Measurements from ENCODE around the gene LANCL1. TPM values are rescaled to one million over a fixed set of nuclear protein-coding genes. Genes with fewer than 3 reads are reported as not detected.
A peak's percentile ranks its signal among the peaks of the same experiment; 100 is the strongest.

LANCL1 gene
- total RNA-seq, 2 experiments from 2014 or later: 46.1 to 47.5 TPM

GRCh38 chr2:210481601-210482175 is 5.1 kb upstream of the LANCL1 start:
- CTCF ChIA-PET: interaction anchor here (0.6 to 0.7 kb wide), 2 partner anchors 10 to 33 kb away, joined by 3 to 4 read pairs; no protein-coding TSS in a partner anchor
- peaks cover 13% of the 10 kb centered on the region for H3K9me3 Mint-ChIP-seq
- no peaks in the 10 kb centered on the region for H3K27me3 Mint-ChIP-seq (ENCODE audit: low read depth)
- H3K4me3 Mint-ChIP-seq: no peak overlapping the region
- no peak overlapping the region for H3K27ac Mint-ChIP-seq
- intact Hi-C loops (cut with micrococcal nuclease): no loop called here
- DNase-seq: no peak
- H3K4me1 Mint-ChIP-seq (ENCODE audit: low read depth): peaks cover 33% of the 10 kb centered on the region
- peaks cover 9% of the 10 kb centered on the region for H3K36me3 Mint-ChIP-seq (ENCODE audit: low read depth)

- H3K4me3 Mint-ChIP-seq: no peak overlapping the region
- intact Hi-C loops (cut with micrococcal nuclease): no loop called here
- CTCF ChIA-PET: interaction anchor here (0.6 to 1.6 kb wide), 4 partner anchors 11 to 235 kb away, joined by 3 to 8 read pairs (median 3); no protein-coding TSS in a partner anchor
These were observed 4.2 kb upstream of the LANCL1 start for GRCh38 chr2:210480764-210481163.

GRCh38 chr2:210480079-210480478 is 3.5 kb upstream of the LANCL1 start:
- Mint-ChIP-seq H3K27ac (no peak overlapping the region), H3K9me3 (peaks cover 13% of the 10 kb centered on the region), H3K4me3 (no peak overlapping the region), H3K27me3 (ENCODE audit: low read depth) (no peaks in the 10 kb centered on the region), H3K36me3 (ENCODE audit: low read depth) (peaks cover 9% of the 10 kb centered on the region), H3K4me1 (ENCODE audit: low read depth) (peaks cover 38% of the 10 kb centered on the region)
- intact Hi-C loops (cut with micrococcal nuclease): no loop called here
- DNase-seq: peak; percentile 8
- CTCF ChIA-PET: interaction anchor here (0.6 to 1.6 kb wide), 3 partner anchors 10 to 23 kb away, joined by 3 to 8 read pairs (median 3); no protein-coding TSS in a partner anchor

More at GRCh38 chr2:210480764-210481163, 4.2 kb upstream of the LANCL1 start:
- no peaks in the 10 kb centered on the region for H3K27me3 Mint-ChIP-seq (ENCODE audit: low read depth)
- H3K27ac Mint-ChIP-seq: no peak overlapping the region
- H3K9me3 Mint-ChIP-seq: peaks cover 13% of the 10 kb centered on the region
- no peak for DNase-seq
- peaks cover 9% of the 10 kb centered on the region for H3K36me3 Mint-ChIP-seq (ENCODE audit: low read depth)
- H3K4me1 Mint-ChIP-seq (ENCODE audit: low read depth): peaks cover 34% of the 10 kb centered on the region

GRCh38 chr2:210478661-210479060 is 2.1 kb upstream of the LANCL1 start:
- H3K4me1 Mint-ChIP-seq (ENCODE audit: low read depth): peaks cover 47% of the 10 kb centered on the region
- intact Hi-C loops (cut with micrococcal nuclease): no loop called here
- no peak for DNase-seq
- H3K9me3 Mint-ChIP-seq: peaks cover 3% of the 10 kb centered on the region
- H3K27me3 Mint-ChIP-seq (ENCODE audit: low read depth): no peaks in the 10 kb centered on the region
- no peak overlapping the region for H3K4me3 Mint-ChIP-seq
- H3K36me3 Mint-ChIP-seq (ENCODE audit: low read depth): peaks cover under 1% of the 10 kb centered on the region
- no peak overlapping the region for H3K27ac Mint-ChIP-seq
- CTCF ChIA-PET: no interaction called here

GRCh38 chr2:210477496-210477895 is 937 bp upstream of the LANCL1 start:
- peak; percentile 59 for DNase-seq
- CTCF ChIA-PET: interaction anchor here (1.7 kb wide), 1 partner anchor 25 kb away, joined by 5 read pairs; no protein-coding TSS in a partner anchor
- Mint-ChIP-seq H3K4me3 (peak overlapping the region; percentile 98), H3K9me3 (no peaks in the 10 kb centered on the region), H3K27ac (peak overlapping the region; percentile 98), H3K27me3 (ENCODE audit: low read depth) (no peaks in the 10 kb centered on the region), H3K4me1 (ENCODE audit: low read depth) (peaks cover 47% of the 10 kb centered on the region), H3K36me3 (ENCODE audit: low read depth) (peaks cover 5% of the 10 kb centered on the region)
- intact Hi-C loops (cut with micrococcal nuclease): no loop called here

GRCh38 chr2:210475706-210476105 is 853 bp downstream of the LANCL1 start:
- H3K4me3 Mint-ChIP-seq: peak overlapping the region; percentile 50
- DNase-seq: no peak
- H3K9me3 Mint-ChIP-seq: no peaks in the 10 kb centered on the region
- H3K4me1 Mint-ChIP-seq (ENCODE audit: low read depth): peaks cover 43% of the 10 kb centered on the region
- intact Hi-C loops (cut with micrococcal nuclease): loop anchor here (1.0 kb wide), 2 partner anchors 304 to 473 kb away; partner anchors contain the start of genes KANSL1L and RPE
- CTCF ChIA-PET: interaction anchor here (0.6 to 1.0 kb wide), 2 partner anchors 14 to 152 kb away, joined by 3 read pairs; no protein-coding TSS in a partner anchor
- peaks cover 18% of the 10 kb centered on the region for H3K36me3 Mint-ChIP-seq (ENCODE audit: low read depth)
- H3K27me3 Mint-ChIP-seq (ENCODE audit: low read depth): no peaks in the 10 kb centered on the region
- H3K27ac Mint-ChIP-seq: peak overlapping the region; percentile 41

GRCh38 chr2:210474776-210475175 is 1.8 kb downstream of the LANCL1 start:
- no peak for DNase-seq
- no peak overlapping the region for H3K27ac Mint-ChIP-seq
- H3K9me3 Mint-ChIP-seq: no peaks in the 10 kb centered on the region
- no peaks in the 10 kb centered on the region for H3K27me3 Mint-ChIP-seq (ENCODE audit: low read depth)
- intact Hi-C loops (cut with micrococcal nuclease): no loop called here
- H3K4me3 Mint-ChIP-seq: no peak overlapping the region
- CTCF ChIA-PET: interaction anchor here (0.6 to 1.0 kb wide), 2 partner anchors 14 to 30 kb away, joined by 3 read pairs; no protein-coding TSS in a partner anchor
- H3K36me3 Mint-ChIP-seq (ENCODE audit: low read depth): peaks cover 19% of the 10 kb centered on the region
- H3K4me1 Mint-ChIP-seq (ENCODE audit: low read depth): peaks cover 37% of the 10 kb centered on the region

- CTCF ChIA-PET: interaction anchor here (1.0 to 1.1 kb wide), 3 partner anchors 9 to 18 kb away, joined by 3 to 4 read pairs (median 3); no protein-coding TSS in a partner anchor
- Mint-ChIP-seq H3K9me3 (no peaks in the 10 kb centered on the region), H3K27ac (no peak overlapping the region), H3K36me3 (ENCODE audit: low read depth) (peaks cover 47% of the 10 kb centered on the region), H3K4me1 (ENCODE audit: low read depth) (peaks cover 4% of the 10 kb centered on the region), H3K4me3 (no peak overlapping the region), H3K27me3 (ENCODE audit: low read depth) (no peaks in the 10 kb centered on the region)
- intact Hi-C loops (cut with micrococcal nuclease): no loop called here
- no peak for DNase-seq
These were observed 15.2 kb downstream of the LANCL1 start for GRCh38 chr2:210461401-210461800.

- H3K36me3 Mint-ChIP-seq (ENCODE audit: low read depth): peaks cover 47% of the 10 kb centered on the region
- intact Hi-C loops (cut with micrococcal nuclease): no loop called here
- CTCF ChIA-PET: interaction anchor here (1.0 to 1.1 kb wide), 3 partner anchors 9 to 17 kb away, joined by 3 to 4 read pairs (median 3); no protein-coding TSS in a partner anchor
- no peak overlapping the region for H3K27ac Mint-ChIP-seq
- H3K4me1 Mint-ChIP-seq (ENCODE audit: low read depth): peaks cover 4% of the 10 kb centered on the region
- no peak overlapping the region for H3K4me3 Mint-ChIP-seq
- DNase-seq: no peak
- H3K9me3 Mint-ChIP-seq: no peaks in the 10 kb centered on the region
- no peaks in the 10 kb centered on the region for H3K27me3 Mint-ChIP-seq (ENCODE audit: low read depth)
These were observed 16.0 kb downstream of the LANCL1 start for GRCh38 chr2:210460322-210461227.

GRCh38 chr2:210459880-210460279 is 16.7 kb downstream of the LANCL1 start:
- CTCF ChIA-PET: interaction anchor here (0.5 kb wide), 1 partner anchor 31 kb away, joined by 4 read pairs; no protein-coding TSS in a partner anchor
- no peak overlapping the region for H3K4me3 Mint-ChIP-seq
- no peak for DNase-seq
- no peaks in the 10 kb centered on the region for H3K27me3 Mint-ChIP-seq (ENCODE audit: low read depth)
- no peak overlapping the region for H3K27ac Mint-ChIP-seq
- no peaks in the 10 kb centered on the region for H3K9me3 Mint-ChIP-seq
- peaks cover 43% of the 10 kb centered on the region for H3K36me3 Mint-ChIP-seq (ENCODE audit: low read depth)
- intact Hi-C loops (cut with micrococcal nuclease): no loop called here
- peaks cover 4% of the 10 kb centered on the region for H3K4me1 Mint-ChIP-seq (ENCODE audit: low read depth)

- Mint-ChIP-seq H3K4me1 (ENCODE audit: low read depth) (peaks cover 4% of the 10 kb centered on the region), H3K27ac (no peak overlapping the region), H3K27me3 (ENCODE audit: low read depth) (no peaks in the 10 kb centered on the region), H3K9me3 (no peaks in the 10 kb centered on the region), H3K36me3 (ENCODE audit: low read depth) (peaks cover 44% of the 10 kb centered on the region), H3K4me3 (no peak overlapping the region)
- CTCF ChIA-PET: interaction anchor here (0.5 kb wide), 1 partner anchor 31 kb away, joined by 4 read pairs; no protein-coding TSS in a partner anchor
- DNase-seq: no peak
- intact Hi-C loops (cut with micrococcal nuclease): no loop called here
These were observed 17.2 kb downstream of the LANCL1 start for GRCh38 chr2:210459407-210459806.

GRCh38 chr2:210458395-210458794 is 18.2 kb downstream of the LANCL1 start:
- Mint-ChIP-seq H3K4me1 (ENCODE audit: low read depth) (peaks cover 4% of the 10 kb centered on the region), H3K4me3 (no peak overlapping the region), H3K9me3 (no peaks in the 10 kb centered on the region), H3K27ac (no peak overlapping the region), H3K27me3 (ENCODE audit: low read depth) (no peaks in the 10 kb centered on the region), H3K36me3 (ENCODE audit: low read depth) (peaks cover 46% of the 10 kb centered on the region)
- intact Hi-C loops (cut with micrococcal nuclease): no loop called here
- CTCF ChIA-PET: interaction anchor here (0.7 to 0.9 kb wide), 2 partner anchors 11 to 12 kb away, joined by 3 read pairs; no protein-coding TSS in a partner anchor
- no peak for DNase-seq
